Vagina (tissue), 2 donors: ENCODE measurements around the gene TRABD2B.

Source experiments
- CTCF ChIP-seq, 3 experiments: fragments of 450-650 bp in 2 of 3; fragments of 200-600 bp in 1 of 3; sonication (generic) in 1 of 3; IDR thresholded peaks; one replicate each; pipeline ENCODE4 v1.5.1; 2017 to 2019; ENCODE audit warnings: antibody characterized with exemption in 3 of 3, mild to moderate bottlenecking in 2 of 3, moderate library complexity in 2 of 3
- POLR2A ChIP-seq, 2 donors: fragments of 450-650 bp; IDR thresholded peaks; one replicate each; pipeline ENCODE4 v1.6.1; 2017; ENCODE audit warnings: antibody characterized with exemption in 2 of 2, mild to moderate bottlenecking in 2 of 2, moderate library complexity in 2 of 2

- no peak for TF ChIP-seq POLR2A (IDR thresholded peaks at IDR 0.05)
- TF ChIP-seq CTCF (IDR thresholded peaks at IDR 0.05): no peak
Observed at GRCh38 chr1:47979724-47980123, 17.5 kb downstream of the TRABD2B start.
